Upper lobe of left lung (tissue), 6 donors: ENCODE results near the gene MYO7A. TPM values are rescaled to one million over a fixed set of nuclear protein-coding genes. Genes with fewer than 3 reads are reported as not detected.

ENCODE experiments used
- ATAC-seq, 2 donors: fragments of 200-7000 bp; cut with Tn5 transposase; one replicate each; pipeline ENCODE4 v1.9.1; 2022; ENCODE audit warnings: mild to moderate bottlenecking in 2 of 2, moderate library complexity in 2 of 2; ENCODE audit not compliant: low FRiP score in 2 of 2
- DNase-seq, 2 donors: peaks; one replicate each; pipeline ENCODE4 v3.0.0-alpha.2; 2019 to 2020
- H3K27ac ChIP-seq, 4 donors: fragments of 200-600 bp; sonication (generic); one replicate each; pipeline ENCODE4 v1.5.1; 2016 to 2019
- H3K27me3 ChIP-seq, 4 donors: fragments of 200-600 bp; sonication (generic); one replicate each; pipeline ENCODE4 v1.5.1; 2017 to 2019
- H3K36me3 ChIP-seq, 4 donors: fragments of 200-600 bp; sonication (generic); one replicate each; pipeline ENCODE4 v1.5.1; 2016 to 2019
- H3K4me1 ChIP-seq, 4 donors: fragments of 200-600 bp; sonication (generic); one replicate each; pipeline ENCODE4 v1.5.1; 2018 to 2019
- H3K4me3 ChIP-seq, 4 donors: fragments of 200-600 bp; sonication (generic); one replicate each; pipeline ENCODE4 v1.5.1; 2017 to 2019; ENCODE audit warnings: mild to moderate bottlenecking in 2 of 4, moderate library complexity in 1 of 4
- H3K9me3 ChIP-seq, 4 donors: fragments of 200-600 bp; sonication (generic); one replicate each; pipeline ENCODE4 v1.5.1; 2018 to 2019
- CTCF ChIP-seq, 6 experiments: fragments of 450-650 bp in 4 of 6; fragments of 200-600 bp in 2 of 6; sonication (generic) in 2 of 6; IDR thresholded peaks; one replicate each; pipeline ENCODE4 v1.5.1; 2016 to 2019; ENCODE audit warnings: antibody characterized with exemption in 6 of 6
- EP300 ChIP-seq, 4 donors: sonication (generic); formaldehyde crosslinking; IDR thresholded peaks; one replicate each; pipeline ENCODE4 v1.5.1; 2017; ENCODE audit warnings: antibody characterized with exemption in 4 of 4, control low read depth in 2 of 4
- POLR2A ChIP-seq, 4 donors: fragments of 450-650 bp; IDR thresholded peaks; one replicate each; pipeline ENCODE4 v1.5.1; 2016 to 2017; ENCODE audit warnings: antibody characterized with exemption in 4 of 4, mild to moderate bottlenecking in 2 of 4
- POLR2AphosphoS5 ChIP-seq, 2 donors: sonication (generic); formaldehyde crosslinking; IDR thresholded peaks; one replicate each; pipeline ENCODE4 v1.5.1; 2017; ENCODE audit warnings: antibody characterized with exemption in 2 of 2
- WGBS, 2 donors: methylation state at CpG; one replicate each; pipeline ENCODE4 v1.1.5; 2017 to 2018; 5-methylcytosine and 5-hydroxymethylcytosine counted together
- total RNA-seq, 6 donors: library from RNA; depleted of rRNA in 4 of 6; stranded (reverse); fragments of >200 nt in 4 of 6; gene quantifications; one replicate each; pipeline versions ENCODE4 v1.1.0 to v1.2.1, GENCODE V29; 2016 to 2021
- donor health status: DM: no; HTN: no; CAD: no; lungs with moderate emphysema.
- donor health status: DM: no; HTN: yes; CAD: no; lungs with severe emphysema.

MYO7A gene
- total RNA-seq, 6 donors from 2014 or later: 2.4 to 27.2 (median 6.2) TPM

GRCh38 chr11:77102246-77103210 is 25.5 kb upstream of the MYO7A start, which contains the start of gene OMP:
OMP (plus strand) TSS chr11:77102840; CDS start chr11:77102840, 0 bp downstream.
- DNase-seq (no peak), ATAC-seq (no peak)
- H3K9me3 ChIP-seq: no peaks in the 10 kb centered on the region
- no peaks in the 10 kb centered on the region for H3K27me3 ChIP-seq
- no peaks in the 10 kb centered on the region for H3K36me3 ChIP-seq
- 89 to 92% methylated on average over 8 to 37 of the region's 37 CpGs for WGBS, 2 donors
- peaks cover 0 to 2% (median under 1%) of the 10 kb centered on the region in 4 donors for H3K4me1 ChIP-seq
- no peak within 1 kb of the TSS for H3K4me3 ChIP-seq
- no peak for TF ChIP-seq EP300 (IDR thresholded peaks at IDR 0.05)
- TF ChIP-seq CTCF (IDR thresholded peaks at IDR 0.05): no peak
- no peak for TF ChIP-seq POLR2A (IDR thresholded peaks at IDR 0.05)
- TF ChIP-seq POLR2AphosphoS5 (IDR thresholded peaks at IDR 0.05): no peak
- no peak within 1 kb of the TSS for H3K27ac ChIP-seq

GRCh38 chr11:77103319-77103718 is 24.7 kb upstream of the MYO7A start:
- Histone ChIP-seq H3K4me3 (no peak overlapping the region), H3K27me3 (no peaks in the 10 kb centered on the region), H3K27ac (no peak overlapping the region), H3K4me1 (peaks cover 0 to 8% (median 4%) of the 10 kb centered on the region in 4 donors), H3K36me3 (no peaks in the 10 kb centered on the region), H3K9me3 (no peaks in the 10 kb centered on the region)
- TF ChIP-seq POLR2AphosphoS5 (IDR thresholded peaks at IDR 0.05) (no peak), EP300 (IDR thresholded peaks at IDR 0.05) (no peak), CTCF (IDR thresholded peaks at IDR 0.05) (no peak), POLR2A (IDR thresholded peaks at IDR 0.05) (no peak)
- no peak for DNase-seq
- 58 to 91% methylated on average over 2 of the region's 2 CpGs for WGBS, 2 donors
- no peak for ATAC-seq

- ATAC-seq (no peak), DNase-seq (no peak)
- H3K4me1 ChIP-seq: peaks cover 0 to 8% (median 4%) of the 10 kb centered on the region in 4 donors
- H3K36me3 ChIP-seq: no peaks in the 10 kb centered on the region
- no peak overlapping the region for H3K27ac ChIP-seq
- WGBS, 2 donors: 91% methylated on average over 7 of the region's 8 CpGs; no CpG with 5 or more reads in 1 of the 2 donors
- H3K27me3 ChIP-seq: no peaks in the 10 kb centered on the region
- no peaks in the 10 kb centered on the region for H3K9me3 ChIP-seq
- no peak overlapping the region for H3K4me3 ChIP-seq
- TF ChIP-seq CTCF (IDR thresholded peaks at IDR 0.05): no peak
- no peak for TF ChIP-seq POLR2AphosphoS5 (IDR thresholded peaks at IDR 0.05)
- no peak for TF ChIP-seq EP300 (IDR thresholded peaks at IDR 0.05)
- no peak for TF ChIP-seq POLR2A (IDR thresholded peaks at IDR 0.05)
These were observed 23.3 kb upstream of the MYO7A start for GRCh38 chr11:77104727-77105126.

- no peak for TF ChIP-seq POLR2AphosphoS5 (IDR thresholded peaks at IDR 0.05)
- TF ChIP-seq POLR2A (IDR thresholded peaks at IDR 0.05): no peak
- no peak for TF ChIP-seq CTCF (IDR thresholded peaks at IDR 0.05)
- ATAC-seq (no peak), DNase-seq (no peak)
- H3K4me1 ChIP-seq: peaks cover 0 to 8% (median 4%) of the 10 kb centered on the region in 4 donors
- no peaks in the 10 kb centered on the region for H3K9me3 ChIP-seq
- no peak overlapping the region for H3K27ac ChIP-seq
- WGBS, 2 donors: 78 to 83% methylated on average over 4 to 7 of the region's 7 CpGs
- H3K4me3 ChIP-seq: no peak overlapping the region
- no peaks in the 10 kb centered on the region for H3K36me3 ChIP-seq
- H3K27me3 ChIP-seq: no peaks in the 10 kb centered on the region
These were observed 21.7 kb upstream of the MYO7A start for GRCh38 chr11:77106321-77106720.
